Fibroblast of lung (primary cell): ENCODE measurements around the gene EXOSC6. TPM values are rescaled to one million over a fixed set of nuclear protein-coding genes. Genes with fewer than 3 reads are reported as not detected.
"Not testable (repeated sequence)": the region's sequence is repeated elsewhere in the genome, so short reads cannot be mapped to it uniquely, and the experiment has no call there.

Source experiments
- DNase-seq, 2 donors: peaks; one replicate each; pipeline versions ENCODE4 v3.0.0 to v3.0.0-alpha.2; 2010; ENCODE audit warnings: low read depth in 2 of 2
- H2AFZ ChIP-seq: 2 replicates; pipeline ENCODE4 v1.5.1; 2012; ENCODE audit warnings: low read length, control low read depth, inconsistent platforms
- H3K27ac ChIP-seq: 2 replicates; pipeline ENCODE4 v1.5.1; 2011; ENCODE audit warnings: low read length, control low read depth; ENCODE audit not compliant: insufficient read depth
- H3K27me3 ChIP-seq: 2 replicates; pipeline ENCODE4 v1.5.1; 2011; ENCODE audit warnings: mild to moderate bottlenecking, low read length; ENCODE audit not compliant: control insufficient read depth, insufficient read depth
- H3K36me3 ChIP-seq: 2 replicates; pipeline ENCODE4 v1.5.1; 2011; ENCODE audit warnings: low read length; ENCODE audit not compliant: control insufficient read depth, insufficient read depth
- H3K4me1 ChIP-seq: 2 replicates; pipeline ENCODE4 v1.5.1; 2011; ENCODE audit warnings: low read length; ENCODE audit not compliant: control insufficient read depth, insufficient read depth; ENCODE audit errors: extremely low read depth
- H3K4me2 ChIP-seq: 2 replicates; pipeline ENCODE4 v1.5.1; 2011; ENCODE audit warnings: low read length, control low read depth; ENCODE audit not compliant: insufficient read depth; ENCODE audit errors: extremely low read depth
- H3K4me3 ChIP-seq, 4 experiments: fragments of 200-600 bp in 1 of 4; sonication (generic) in 1 of 4; replicated peaks in 1 of 4; 2 replicates each; pipeline ENCODE4 v1.5.1; 2011 to 2016; ENCODE audit warnings: low read length in 4 of 4, low read depth in 3 of 4, mild to moderate bottlenecking in 3 of 4, control low read depth in 2 of 4, inconsistent platforms in 1 of 4, mixed read lengths in 1 of 4; ENCODE audit not compliant: insufficient read depth in 1 of 4; ENCODE audit errors: control extremely low read depth in 1 of 4
- H3K79me2 ChIP-seq: 2 replicates; pipeline ENCODE4 v1.5.1; 2012; ENCODE audit warnings: mild to moderate bottlenecking, low read length, inconsistent platforms; ENCODE audit not compliant: control insufficient read depth, insufficient read depth
- H3K9ac ChIP-seq: 2 replicates; pipeline ENCODE4 v1.5.1; 2011; ENCODE audit warnings: mild to moderate bottlenecking, low read length, control low read depth; ENCODE audit not compliant: insufficient read depth
- H3K9me3 ChIP-seq: 2 replicates; pipeline ENCODE4 v1.5.1; 2012; ENCODE audit warnings: low read depth, low read length; ENCODE audit not compliant: control insufficient read depth, insufficient read depth
- H4K20me1 ChIP-seq: 2 replicates; pipeline ENCODE4 v1.5.1; 2011; ENCODE audit warnings: low read length; ENCODE audit not compliant: control insufficient read depth, insufficient read depth; ENCODE audit errors: extremely low read depth
- EZH2 ChIP-seq: IDR thresholded peaks from 2 replicates; pipeline ENCODE4 v1.5.1; 2012; ENCODE audit warnings: low read length, control low read depth, mild to moderate bottlenecking; ENCODE audit errors: missing control alignments
- polyA plus RNA-seq, 2 donors: library from polyadenylated mRNA; depleted of rRNA in 1 of 2; stranded (reverse) in 1 of 2; unstranded in 1 of 2; fragments of >200 nt; gene quantifications; 2 replicates each; pipeline ENCODE4 v1.2.1, GENCODE V29; 2011 to 2012; ENCODE audit warnings: missing spikeins in 1 of 2
- total RNA-seq: library from RNA; depleted of rRNA; stranded (reverse); fragments of >200 nt; gene quantifications from 2 replicates; pipeline ENCODE4 v1.2.1, GENCODE V29; 2014
- TF ChIP-seq, protein P1 (sequence below), 2 donors: IDR thresholded peaks in 1 of 2; conservative IDR thresholded peaks in 1 of 2; 1 replicate in 1 of 2; 2 replicates in 1 of 2; pipeline ENCODE4 v1.5.1; 2011 to 2012; ENCODE audit warnings: low read length in 2 of 2, control low read depth in 1 of 2, inconsistent platforms in 1 of 2, low read depth in 1 of 2, mild to moderate bottlenecking in 1 of 2

The EXOSC6 gene
- total and polyA plus RNA-seq, 2 donors (not counting 1 experiment from before 2014, with no cell fraction given), result 8.6 to 47.2 TPM

DNA sequence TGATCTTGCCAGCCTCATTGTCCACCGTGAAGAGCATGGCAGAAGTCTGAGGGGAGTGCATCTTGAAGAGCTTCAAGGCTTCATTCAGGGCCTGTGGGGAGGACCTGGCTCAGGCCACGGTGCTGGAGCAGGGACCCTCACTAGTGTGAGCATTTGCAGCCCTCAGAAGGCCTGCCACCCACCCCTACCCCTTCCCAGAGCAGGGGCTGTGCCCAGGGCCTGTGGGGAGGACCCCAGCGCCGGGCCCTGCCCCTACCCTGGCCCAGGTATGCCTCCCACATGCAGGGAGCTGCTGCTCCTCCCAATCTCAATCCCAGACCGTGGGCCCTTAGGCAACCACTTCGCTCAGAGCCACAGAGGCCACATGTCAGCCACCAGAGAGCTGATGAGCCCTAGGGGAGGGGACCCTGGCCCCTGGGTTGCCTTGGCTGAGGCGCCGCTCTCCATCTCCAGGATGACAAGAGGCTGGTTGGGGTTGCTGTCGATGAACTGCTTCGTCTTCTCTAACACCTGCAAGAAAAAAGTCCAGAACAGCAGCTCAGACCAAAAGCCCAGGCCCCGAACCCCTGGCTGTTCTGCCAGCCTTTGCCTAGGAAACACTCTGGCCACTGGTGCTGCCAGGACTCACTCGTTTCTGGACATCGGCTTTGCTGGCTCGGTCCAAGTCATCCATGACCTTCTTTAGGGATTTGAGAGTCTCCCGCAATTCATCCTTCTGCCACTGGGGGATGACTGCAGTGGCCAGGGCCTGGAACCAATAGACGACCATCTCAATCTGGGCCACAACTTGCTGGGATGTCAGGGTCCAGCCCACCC, 1.8 kb upstream of the EXOSC6 start:
- no peaks in the 10 kb centered on the region for H4K20me1 ChIP-seq
- peaks cover 31% of the 10 kb centered on the region for H3K36me3 ChIP-seq
- no peaks in the 10 kb centered on the region for H3K9me3 ChIP-seq
- DNase-seq, result peak; percentile 42 to 47
- H3K4me2 ChIP-seq, result no peak overlapping the region
- H3K9ac ChIP-seq, result no peak overlapping the region
- no peak overlapping the region for H2AFZ ChIP-seq
- H3K27me3 ChIP-seq, result no peaks in the 10 kb centered on the region
- no peak overlapping the region for H3K27ac ChIP-seq
- TF ChIP-seq, protein P1, sequence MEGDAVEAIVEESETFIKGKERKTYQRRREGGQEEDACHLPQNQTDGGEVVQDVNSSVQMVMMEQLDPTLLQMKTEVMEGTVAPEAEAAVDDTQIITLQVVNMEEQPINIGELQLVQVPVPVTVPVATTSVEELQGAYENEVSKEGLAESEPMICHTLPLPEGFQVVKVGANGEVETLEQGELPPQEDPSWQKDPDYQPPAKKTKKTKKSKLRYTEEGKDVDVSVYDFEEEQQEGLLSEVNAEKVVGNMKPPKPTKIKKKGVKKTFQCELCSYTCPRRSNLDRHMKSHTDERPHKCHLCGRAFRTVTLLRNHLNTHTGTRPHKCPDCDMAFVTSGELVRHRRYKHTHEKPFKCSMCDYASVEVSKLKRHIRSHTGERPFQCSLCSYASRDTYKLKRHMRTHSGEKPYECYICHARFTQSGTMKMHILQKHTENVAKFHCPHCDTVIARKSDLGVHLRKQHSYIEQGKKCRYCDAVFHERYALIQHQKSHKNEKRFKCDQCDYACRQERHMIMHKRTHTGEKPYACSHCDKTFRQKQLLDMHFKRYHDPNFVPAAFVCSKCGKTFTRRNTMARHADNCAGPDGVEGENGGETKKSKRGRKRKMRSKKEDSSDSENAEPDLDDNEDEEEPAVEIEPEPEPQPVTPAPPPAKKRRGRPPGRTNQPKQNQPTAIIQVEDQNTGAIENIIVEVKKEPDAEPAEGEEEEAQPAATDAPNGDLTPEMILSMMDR (conservative IDR thresholded peaks at IDR 0.05 in 1 of 2, IDR thresholded peaks at IDR 0.05 in 1 of 2; ENCODE audit: low read depth in 1 of 2, low read length in 2 of 2), result peak; percentile 49 to 63
- no peak for TF ChIP-seq EZH2
- H3K4me1 ChIP-seq, result no peaks in the 10 kb centered on the region
- H3K79me2 ChIP-seq, result peaks cover 21% of the 10 kb centered on the region
- no peak overlapping the region for H3K4me3 ChIP-seq

DNA sequence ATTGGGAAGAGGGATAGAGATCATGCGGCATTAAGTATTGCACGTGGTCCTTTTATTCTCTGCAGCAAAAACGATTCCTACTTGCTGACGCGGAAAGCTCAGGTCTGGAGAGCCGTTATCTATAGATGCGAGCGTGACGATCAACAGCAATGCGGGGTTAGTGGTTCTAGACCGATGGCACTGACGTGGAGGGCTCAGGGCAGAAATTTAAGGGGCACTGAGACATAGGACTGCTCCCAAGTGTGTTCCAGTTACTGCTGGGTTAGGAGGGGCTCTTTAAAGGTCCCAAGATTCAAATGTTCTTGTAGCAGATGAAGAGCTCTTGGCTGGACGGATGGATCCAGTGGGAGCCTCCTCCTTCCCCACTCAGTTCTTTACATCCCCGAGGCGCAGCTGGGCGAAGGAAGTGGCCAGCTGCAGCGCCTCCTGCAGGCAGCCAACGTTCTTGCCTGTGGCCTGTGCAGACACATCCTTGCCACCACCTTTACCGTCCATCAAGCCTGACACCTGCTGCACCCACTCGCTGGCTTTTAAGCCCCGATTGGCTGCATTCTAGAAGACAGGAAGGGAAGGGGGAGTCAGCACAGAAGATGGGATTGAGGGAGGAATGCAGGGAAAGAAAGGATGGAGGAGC, 732 bp upstream of the EXOSC6 start:
- TF ChIP-seq, protein P1 (conservative IDR thresholded peaks at IDR 0.05 in 1 of 2, IDR thresholded peaks at IDR 0.05 in 1 of 2; ENCODE audit: low read depth in 1 of 2, low read length in 2 of 2), result peak; percentile 20 to 59
- TF ChIP-seq EZH2, result no peak
- Histone ChIP-seq H3K4me3 (no peak overlapping the region), H3K9ac (no peak overlapping the region), H4K20me1 (no peaks in the 10 kb centered on the region), H3K36me3 (peaks cover 26% of the 10 kb centered on the region), H3K9me3 (no peaks in the 10 kb centered on the region), H3K4me2 (no peak overlapping the region), H3K4me1 (no peaks in the 10 kb centered on the region), H3K27ac (no peak overlapping the region), H3K79me2 (peaks cover 21% of the 10 kb centered on the region), H3K27me3 (no peaks in the 10 kb centered on the region), H2AFZ (no peak overlapping the region)
- peak in 1 of 2 donors; percentile 23 for DNase-seq

DNA sequence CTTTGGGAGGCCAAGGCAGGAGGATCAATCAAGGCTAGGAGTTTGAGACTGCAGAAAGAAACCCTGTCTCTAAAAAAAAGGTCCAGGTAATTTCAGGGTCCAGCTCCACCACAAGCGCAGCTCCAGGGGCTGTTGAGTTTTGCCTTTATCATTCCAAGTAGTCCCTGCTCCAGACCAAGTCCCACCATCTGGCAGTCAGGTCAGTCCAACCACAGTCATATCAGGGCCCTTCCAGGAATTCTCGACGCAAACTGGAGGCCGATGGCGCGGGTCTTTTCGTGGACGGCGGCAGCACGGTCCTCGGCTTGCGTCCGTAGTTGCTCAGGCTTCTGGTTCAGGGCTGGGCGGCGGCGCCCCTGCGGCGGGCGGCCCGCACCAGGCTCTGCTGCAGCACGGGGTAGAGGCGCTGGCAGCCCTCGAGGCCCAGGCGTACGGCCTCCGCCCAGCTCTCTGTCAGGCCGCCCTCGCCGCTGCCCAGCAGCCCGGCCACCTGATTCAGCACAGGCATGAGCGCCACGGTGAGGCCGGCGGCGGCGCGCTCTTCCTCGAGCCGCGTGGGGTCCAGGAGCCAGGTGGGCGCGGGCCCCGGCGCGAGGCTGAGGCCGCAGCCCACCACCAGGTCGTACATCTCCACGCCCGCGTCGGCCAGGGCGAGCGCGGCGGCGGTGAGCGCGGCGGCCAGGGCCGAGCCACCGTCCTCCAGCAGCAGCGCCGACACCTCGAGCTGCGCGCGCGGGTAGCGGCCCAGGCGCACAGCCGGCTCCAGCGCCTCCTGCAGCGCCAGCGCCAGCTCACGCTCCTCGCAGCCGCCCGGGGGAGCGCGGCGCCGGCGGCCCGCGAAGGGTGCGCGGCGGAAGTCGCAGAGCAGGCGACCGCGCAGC, 752 bp downstream of the EXOSC6 start:
- H3K4me1 ChIP-seq, result no peaks in the 10 kb centered on the region
- H3K4me2 ChIP-seq, result peak overlapping the region; percentile 90
- TF ChIP-seq, protein P1 (conservative IDR thresholded peaks at IDR 0.05 in 1 of 2, IDR thresholded peaks at IDR 0.05 in 1 of 2; ENCODE audit: low read depth in 1 of 2, low read length in 2 of 2), result no peak
- TF ChIP-seq EZH2, result no peak
- no peaks in the 10 kb centered on the region for H4K20me1 ChIP-seq
- peaks cover 21% of the 10 kb centered on the region for H3K79me2 ChIP-seq
- peak overlapping the region; percentile 41 for H3K27ac ChIP-seq
- H3K4me3 ChIP-seq, result peak overlapping the region; percentile 54 to 65 (median 58)
- H3K27me3 ChIP-seq, result no peaks in the 10 kb centered on the region
- peak; percentile 43 to 62 for DNase-seq
- H3K9me3 ChIP-seq, result no peaks in the 10 kb centered on the region
- H2AFZ ChIP-seq, result no peak overlapping the region
- peak overlapping the region; percentile 63 for H3K9ac ChIP-seq
- peaks cover 25% of the 10 kb centered on the region for H3K36me3 ChIP-seq

DNA sequence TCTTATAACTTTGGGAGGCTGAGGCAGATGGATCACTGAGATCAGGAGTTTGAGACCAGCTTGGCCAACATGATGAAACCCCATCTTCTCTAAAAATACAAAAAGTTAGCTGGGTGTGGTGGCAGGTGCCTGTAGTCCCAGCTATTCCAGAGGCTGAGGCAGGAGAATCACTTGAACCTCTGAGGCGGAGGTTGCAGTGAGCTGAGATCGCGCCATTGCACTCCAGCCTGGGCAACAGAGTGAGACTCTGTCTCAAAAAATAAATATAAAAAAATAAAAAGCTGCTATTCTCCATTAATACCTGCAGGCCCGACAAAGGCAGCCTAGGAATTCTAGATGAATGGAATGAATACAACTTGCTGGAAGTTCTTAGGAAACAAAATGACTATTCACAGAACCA, 2.0 kb downstream of the EXOSC6 start:
- H3K4me2 ChIP-seq, H3K27me3 ChIP-seq, H3K27ac ChIP-seq, H3K4me1 ChIP-seq, H3K9me3 ChIP-seq, H2AFZ ChIP-seq, DNase-seq, H3K4me3 ChIP-seq, H3K9ac ChIP-seq, H4K20me1 ChIP-seq: not testable (repeated sequence)
- Histone ChIP-seq H3K79me2 (peaks cover 21% of the 10 kb centered on the region), H3K36me3 (peaks cover 17% of the 10 kb centered on the region)
